22Rv1 (cell line): ENCODE measurements around the gene AXIN2.

Experiments used
- H3K27ac ChIP-seq: fragments of 450-650 bp; 2 replicates; pipeline ENCODE4 v1.5.1; 2017
- ZFX ChIP-seq: fragments of 450-650 bp; IDR thresholded peaks from 2 replicates; pipeline ENCODE4 v1.6.1; 2017; ENCODE audit warnings: antibody characterized with exemption, borderline replicate concordance
- TF ChIP-seq, protein P1 (sequence below): fragments of 450-650 bp; IDR thresholded peaks from 2 replicates; pipeline ENCODE4 v1.5.1; 2017; ENCODE audit warnings: mild to moderate bottlenecking

Gene AXIN2

DNA sequence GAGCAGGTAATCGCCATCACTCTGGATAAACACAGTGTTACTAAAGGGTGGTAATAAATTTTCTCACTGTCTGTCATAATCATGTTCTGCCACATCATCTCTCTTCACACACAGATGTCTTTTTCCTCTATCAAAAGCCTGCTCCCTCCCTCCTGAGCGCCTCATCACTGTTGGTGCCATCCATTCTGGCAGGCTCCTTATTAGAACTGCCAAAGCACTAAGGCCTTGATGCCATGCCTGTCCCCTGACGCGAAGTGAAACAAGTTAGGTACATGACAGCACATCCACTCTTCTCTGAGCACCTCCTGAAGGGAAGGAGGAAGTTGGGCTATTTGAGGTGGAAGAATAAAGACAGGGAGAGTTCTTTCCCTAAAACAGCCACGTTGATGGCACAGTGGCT lies 38.2 kb upstream of the AXIN2 start:
- no peak overlapping the region for H3K27ac ChIP-seq
- TF ChIP-seq, protein P1, sequence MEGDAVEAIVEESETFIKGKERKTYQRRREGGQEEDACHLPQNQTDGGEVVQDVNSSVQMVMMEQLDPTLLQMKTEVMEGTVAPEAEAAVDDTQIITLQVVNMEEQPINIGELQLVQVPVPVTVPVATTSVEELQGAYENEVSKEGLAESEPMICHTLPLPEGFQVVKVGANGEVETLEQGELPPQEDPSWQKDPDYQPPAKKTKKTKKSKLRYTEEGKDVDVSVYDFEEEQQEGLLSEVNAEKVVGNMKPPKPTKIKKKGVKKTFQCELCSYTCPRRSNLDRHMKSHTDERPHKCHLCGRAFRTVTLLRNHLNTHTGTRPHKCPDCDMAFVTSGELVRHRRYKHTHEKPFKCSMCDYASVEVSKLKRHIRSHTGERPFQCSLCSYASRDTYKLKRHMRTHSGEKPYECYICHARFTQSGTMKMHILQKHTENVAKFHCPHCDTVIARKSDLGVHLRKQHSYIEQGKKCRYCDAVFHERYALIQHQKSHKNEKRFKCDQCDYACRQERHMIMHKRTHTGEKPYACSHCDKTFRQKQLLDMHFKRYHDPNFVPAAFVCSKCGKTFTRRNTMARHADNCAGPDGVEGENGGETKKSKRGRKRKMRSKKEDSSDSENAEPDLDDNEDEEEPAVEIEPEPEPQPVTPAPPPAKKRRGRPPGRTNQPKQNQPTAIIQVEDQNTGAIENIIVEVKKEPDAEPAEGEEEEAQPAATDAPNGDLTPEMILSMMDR, result no peak
- no peak for TF ChIP-seq ZFX

DNA sequence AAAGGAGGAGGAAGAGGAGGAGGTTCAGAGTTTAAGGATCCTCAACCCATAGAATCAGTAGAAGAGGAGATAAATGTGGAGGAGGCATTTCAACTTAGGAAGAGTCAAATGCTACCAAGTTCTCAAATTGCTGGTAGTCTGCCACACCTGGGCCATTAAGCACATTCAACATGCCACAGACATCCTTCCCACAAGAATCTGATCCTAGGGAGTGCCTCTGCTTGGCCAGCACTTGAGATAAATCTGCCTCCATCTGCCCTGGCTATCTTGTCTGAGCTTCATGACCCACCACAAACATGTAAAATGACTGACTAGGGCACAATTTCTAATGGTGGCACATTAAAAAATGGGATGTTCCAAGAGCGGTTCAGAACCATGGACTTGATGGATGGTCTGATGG lies 37.3 kb upstream of the AXIN2 start:
- no peak overlapping the region for H3K27ac ChIP-seq
- no peak for TF ChIP-seq ZFX
- TF ChIP-seq, protein P1, result no peak

DNA sequence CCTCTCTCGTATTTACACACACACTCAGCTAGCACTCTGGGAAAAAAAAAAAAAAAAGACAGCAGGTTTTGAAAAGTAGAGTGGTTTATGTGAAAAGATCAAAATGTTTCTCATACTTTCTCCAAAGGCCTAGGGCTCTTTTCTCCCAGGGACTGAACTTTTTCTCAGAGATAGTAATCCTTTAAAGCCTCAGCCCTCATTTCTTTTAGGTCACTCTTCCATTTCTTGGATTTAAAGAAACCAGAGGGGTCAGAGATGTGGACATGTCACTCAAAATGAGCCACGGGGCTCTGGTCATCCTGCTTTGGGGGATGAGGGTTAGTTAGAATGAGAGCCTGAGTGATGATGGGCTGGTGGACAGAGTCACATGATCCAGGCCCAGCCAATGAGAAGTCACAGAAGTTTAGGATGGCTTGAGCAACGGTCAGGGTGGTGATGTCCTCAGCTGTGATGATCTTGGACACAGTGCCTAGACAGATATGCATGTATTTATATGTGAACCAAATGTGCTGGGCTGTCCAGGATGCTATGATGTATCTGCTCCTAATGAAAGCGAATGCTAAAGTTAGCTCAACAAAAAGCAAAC lies 33.7 kb upstream of the AXIN2 start:
- no peak overlapping the region for H3K27ac ChIP-seq
- TF ChIP-seq ZFX, result no peak
- TF ChIP-seq, protein P1, result no peak

DNA sequence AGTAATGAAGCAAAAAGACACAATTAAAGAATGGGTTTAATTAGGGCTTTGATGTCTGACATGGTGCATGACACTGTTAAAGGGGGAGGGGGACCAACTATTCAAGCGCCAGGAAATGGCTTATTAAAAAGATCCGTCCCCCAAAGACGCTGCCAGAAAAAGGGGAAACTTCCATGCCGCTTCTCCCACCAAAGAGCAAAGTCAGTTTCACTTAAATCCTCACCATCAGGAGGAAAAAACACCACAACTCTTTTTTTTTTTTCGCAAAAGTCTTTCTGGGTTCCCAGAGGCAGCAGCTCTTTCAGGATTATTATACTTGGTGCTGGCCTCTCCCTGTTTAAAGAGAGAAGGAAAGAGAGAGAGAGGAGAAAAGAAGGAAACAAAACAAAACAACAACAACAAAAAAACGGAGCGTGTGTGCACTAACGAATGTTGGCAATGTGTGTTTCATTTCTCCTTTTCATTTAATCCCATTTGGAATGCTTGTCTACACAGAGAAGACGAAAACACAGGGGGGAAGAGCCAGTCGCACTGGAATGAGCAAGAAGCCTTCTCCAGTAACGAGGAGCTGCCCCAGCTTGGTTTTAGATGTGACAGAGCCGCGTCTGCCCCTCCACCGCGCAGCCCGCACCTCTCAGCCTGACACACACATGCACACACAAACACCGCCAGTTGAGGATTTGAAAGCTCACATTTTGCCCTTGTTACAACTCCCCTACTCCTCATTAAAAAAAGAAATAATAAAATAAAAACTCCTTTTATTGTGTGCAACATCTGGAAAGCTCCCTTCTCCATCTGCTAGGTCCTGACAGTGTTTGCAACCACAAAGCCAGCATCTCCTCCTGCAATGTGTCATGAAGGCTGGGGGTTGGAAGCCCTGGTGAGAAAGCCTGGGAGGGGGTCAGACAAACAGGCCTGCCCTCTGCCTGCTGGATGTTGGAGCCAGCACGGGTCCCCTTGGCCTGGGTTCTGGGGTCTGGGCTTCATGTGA lies 32.7 kb upstream of the AXIN2 start:
- TF ChIP-seq, protein P1, result no peak
- no peak for TF ChIP-seq ZFX
- no peak overlapping the region for H3K27ac ChIP-seq

DNA sequence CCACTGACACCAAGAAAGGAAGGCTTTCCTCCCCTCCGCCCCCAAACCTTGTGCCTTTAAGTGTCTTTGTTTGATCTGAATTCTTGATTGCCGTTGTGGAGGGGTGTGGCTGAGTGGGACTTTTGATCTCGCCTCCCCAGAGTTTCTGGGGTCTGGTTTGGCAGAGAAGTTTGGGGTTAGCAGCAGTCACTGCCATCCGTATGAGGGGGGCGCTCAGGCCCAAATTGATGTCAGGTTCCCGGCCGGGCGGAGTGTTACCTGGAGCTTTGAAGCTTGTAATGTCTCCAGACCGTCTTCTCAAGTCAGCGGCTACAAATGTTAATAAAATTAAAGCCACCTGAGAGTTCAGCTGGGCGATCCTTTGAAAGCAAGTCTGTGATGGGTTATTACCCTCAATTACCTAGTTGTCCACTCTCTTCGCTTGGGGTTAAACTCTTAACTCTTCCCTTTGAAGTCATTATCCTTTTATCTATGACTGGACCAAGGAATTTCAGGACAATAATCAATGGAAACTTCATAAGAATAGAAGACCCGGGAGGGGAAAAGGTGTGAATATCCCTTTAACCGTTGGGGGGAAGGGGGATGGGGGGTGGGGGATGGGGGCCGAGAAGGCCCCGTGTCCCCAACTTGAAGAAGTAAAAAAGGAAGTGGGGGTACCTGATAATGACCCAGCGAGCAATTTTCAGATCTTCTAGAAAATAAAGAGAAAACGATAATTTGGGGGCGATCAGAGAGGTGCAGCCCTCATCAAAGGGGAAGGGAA lies 31.8 kb upstream of the AXIN2 start:
- TF ChIP-seq ZFX, result no peak
- TF ChIP-seq, protein P1, result no peak
- H3K27ac ChIP-seq, result no peak overlapping the region

DNA sequence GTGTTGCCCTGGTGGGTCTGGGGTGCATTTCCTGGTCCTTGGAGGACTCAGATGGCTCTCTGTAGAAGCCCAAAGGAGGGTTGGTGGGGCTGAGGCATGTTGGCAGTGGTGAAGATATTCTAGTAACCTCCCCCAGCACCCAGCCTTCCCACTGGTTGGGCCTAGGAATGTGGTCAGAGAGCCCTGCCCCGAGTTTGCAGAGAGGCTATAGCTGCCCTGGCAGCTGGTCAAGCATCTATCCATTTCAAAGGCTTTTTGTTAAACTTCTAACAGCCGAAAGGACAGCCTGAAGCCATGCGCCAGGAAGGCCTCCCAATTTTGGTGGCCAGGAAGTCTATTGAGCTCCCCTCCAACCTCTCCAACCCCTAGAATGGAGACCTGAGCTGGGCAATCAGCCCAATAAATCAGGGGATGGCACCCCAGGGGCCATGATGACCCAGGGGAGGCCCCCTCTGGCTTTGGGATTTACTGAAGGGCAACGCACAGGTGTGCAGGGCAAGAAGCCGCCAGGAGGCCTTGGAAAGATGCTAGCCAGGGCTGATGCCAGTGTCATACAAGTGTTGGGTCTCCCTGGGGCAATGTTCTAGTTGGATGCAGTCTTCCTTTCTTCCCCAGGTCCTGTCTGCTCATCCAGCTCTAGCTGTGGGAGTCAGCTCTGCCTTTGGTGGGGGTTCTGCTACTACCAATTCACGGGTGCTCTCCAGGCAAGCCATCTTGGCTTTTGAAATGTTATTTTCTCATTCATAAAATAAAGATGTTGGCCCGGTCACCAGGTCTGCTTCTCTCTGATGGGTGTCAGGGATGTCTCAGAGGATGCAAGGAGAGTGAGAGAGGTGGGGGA lies 30.9 kb upstream of the AXIN2 start:
- no peak for TF ChIP-seq ZFX
- TF ChIP-seq, protein P1, result no peak
- H3K27ac ChIP-seq, result no peak overlapping the region
